K562 (cell line): Measurements from ENCODE around the gene COPB2. TPM values are rescaled to one million over a fixed set of nuclear protein-coding genes. Genes with fewer than 3 reads are reported as not detected.

ENCODE experiments used
- BRF2 ChIP-seq: IDR thresholded peaks from 3 replicates; pipeline ENCODE4 v1.6.1; 2011; ENCODE audit warnings: borderline replicate concordance, mild to moderate bottlenecking; ENCODE audit not compliant: insufficient read length, insufficient read depth
- CHCHD3 ChIP-seq: fragments of 250-450 bp; sonication (Bioruptor Pico); IDR thresholded peaks from 2 replicates; pipeline ENCODE4 v2.1.2; 2022; ENCODE audit warnings: mild to moderate bottlenecking
- CREB1 ChIP-seq, 2 experiments: sonication (generic) in 1 of 2; formaldehyde crosslinking in 1 of 2; IDR thresholded peaks; 2 replicates each; pipeline versions ENCODE4 v1.6.1 to v1.8.0; 2012 to 2022; ENCODE audit warnings: inconsistent platforms in 1 of 2, mild to moderate bottlenecking in 1 of 2, missing genetic modification reagents in 1 of 2, moderate library complexity in 1 of 2
- CTBP1 ChIP-seq: fragments of 450-650 bp; IDR thresholded peaks from 2 replicates; pipeline ENCODE4 v1.6.1; 2016; ENCODE audit warnings: borderline replicate concordance
- ERF ChIP-seq: fragments of 450-650 bp; formaldehyde crosslinking; IDR thresholded peaks from 2 replicates; pipeline ENCODE4 v1.4.0; 2020; ENCODE audit warnings: mild to moderate bottlenecking, mixed read lengths
- FOXA3 ChIP-seq, 2 experiments: fragments of 450-650 bp in 1 of 2; sonication (generic) in 1 of 2; formaldehyde crosslinking; IDR thresholded peaks in 1 of 2; conservative IDR thresholded peaks in 1 of 2; 2 replicates each; pipeline versions ENCODE4 v1.4.0 to v1.8.0; 2020 to 2022; ENCODE audit warnings: mild to moderate bottlenecking in 2 of 2, missing genetic modification reagents in 1 of 2
- FOXO4 ChIP-seq: fragments of 450-650 bp; formaldehyde crosslinking; IDR thresholded peaks from 2 replicates; pipeline ENCODE4 v1.4.0; 2020; ENCODE audit warnings: mild to moderate bottlenecking, moderate library complexity
- HBP1 ChIP-seq: fragments of 450-650 bp; formaldehyde crosslinking; IDR thresholded peaks from 2 replicates; pipeline ENCODE4 v1.4.0; 2022; ENCODE audit warnings: missing genetic modification characterization
- LARP7 ChIP-seq: fragments of 450-650 bp; IDR thresholded peaks from 2 replicates; pipeline ENCODE4 v1.6.1; 2016
- NRF1 ChIP-seq, 2 experiments: fragments of 450-650 bp; IDR thresholded peaks in 1 of 2; conservative IDR thresholded peaks in 1 of 2; 2 replicates each; pipeline ENCODE4 v1.6.1; 2014; ENCODE audit warnings: mild to moderate bottlenecking in 2 of 2
- TCF3 ChIP-seq: sonication (generic); formaldehyde crosslinking; IDR thresholded peaks from 2 replicates; pipeline ENCODE4 v1.4.0; 2020; ENCODE audit warnings: mild to moderate bottlenecking, missing genetic modification reagents
- ZBTB2 ChIP-seq: fragments of 450-650 bp; IDR thresholded peaks from 2 replicates; pipeline ENCODE4 v1.6.1; 2016; ENCODE audit warnings: antibody characterized with exemption
- ZMIZ1 ChIP-seq, 2 experiments: fragments of 150-350 bp in 1 of 2; IDR thresholded peaks; 2 replicates each; pipeline ENCODE4 v1.6.1; 2012 to 2016; ENCODE audit warnings: low read depth in 2 of 2, low read length in 2 of 2, mild to moderate bottlenecking in 1 of 2, moderate library complexity in 1 of 2
- ZNF274 ChIP-seq: IDR thresholded peaks from 2 replicates; pipeline ENCODE4 v1.6.1; 2011; ENCODE audit warnings: low read depth, mild to moderate bottlenecking, low read length, moderate library complexity, borderline replicate concordance
- ZNF511 ChIP-seq: sonication (generic); formaldehyde crosslinking; IDR thresholded peaks from 2 replicates; pipeline ENCODE4 v1.8.0; 2022; ENCODE audit warnings: mild to moderate bottlenecking, missing genetic modification reagents
- polyA plus RNA-seq, 8 experiments: library from polyadenylated mRNA; depleted of rRNA in 4 of 8; stranded (reverse) in 5 of 8; unstranded in 3 of 8; fragments of >200 nt; fragmentation: Nextera tagmentation in 2 of 8; fragmentation: Illumina TruSeq in 1 of 8; extraction: Ambion mirVana in 2 of 8; extraction: Trizol in 1 of 8; gene quantifications; 2 replicates each; pipeline versions ENCODE4 v1.2.1 to v1.2.3, GENCODE V29; 2011 to 2014; ENCODE audit warnings: inconsistent platforms in 1 of 8, missing spikeins in 1 of 8
- total RNA-seq, 7 experiments: library from RNA; depleted of rRNA in 6 of 7; stranded (reverse); fragments of >200 nt in 6 of 7; fragmentation: Illumina TruSeq in 2 of 7; extraction: Trizol in 2 of 7; gene quantifications; 2 replicates each; pipeline versions ENCODE4 v1.2.1 to v1.2.3, GENCODE V29; 2011 to 2021; ENCODE audit warnings: low replicate concordance in 1 of 7

COPB2 gene
- total and polyA plus RNA-seq, 9 of the 15 experiments (the other 6 are each of a cell fraction or from before 2014, with no cell fraction given) = 64.3 to 189 (median 130) TPM

- TF ChIP-seq HBP1 (CRISPR knock-in tag) (no peak), ZNF274 (no peak), TCF3 (no peak), BRF2 (no peak), NRF1 (conservative IDR thresholded peaks at IDR 0.05 in 1 of 2, IDR thresholded peaks at IDR 0.05 in 1 of 2) (peak in 1 of 2 experiments; percentile 21; a peak in 1 of 4 replicates), CTBP1 (no peak), FOXO4 (CRISPR knock-in tag) (no peak), CREB1 (IDR thresholded peaks at IDR 0.05) (peak; percentile 58), CREB1 (CRISPR knock-in tag; IDR thresholded peaks at IDR 0.05) (peak; percentile 48; the same call in 1 of the 2 replicates), FOXA3 (CRISPR knock-in tag; conservative IDR thresholded peaks at IDR 0.05 in 1 of 2, IDR thresholded peaks at IDR 0.05 in 1 of 2) (no peak), ZBTB2 (no peak), CHCHD3 (no peak), ZMIZ1 (IDR thresholded peaks at IDR 0.05; ENCODE audit: low read depth in 2 of 2, low read length in 2 of 2) (peak in 1 of 2 experiments; percentile 53; a peak in 1 of 4 replicates), LARP7 (0 out of 2 replicates have a peak, but pooled peaks have one; percentile 16), ERF (CRISPR knock-in tag) (no peak), ZNF511 (CRISPR knock-in tag) (peak; percentile 75; the same call in 1 of the 2 replicates)
These were observed 45.3 kb downstream of the COPB2 start, which contains the start of gene MRPS22 (continued) for GRCh38 chr3:139343895-139344856.
